Activated CD4-positive, alpha-beta memory T cell treated with anti-CD3 and anti-CD28 coated beads, Interleukin-2, amount 10 ng/mL, durations not matched to agents 7 days and 5 days (primary cell): ENCODE results near the gene YBX1. TPM values are rescaled to one million over a fixed set of nuclear protein-coding genes. Genes with fewer than 3 reads are reported as not detected.

Experiments used
- CTCF ChIA-PET: fragments of 350-600 bp; sonication (Branson Sonifier 250); formaldehyde crosslinking; loops from one replicate; lab custom pipeline; 2021; ENCODE audit warnings: antibody characterized with exemption, inconsistent platforms; lab: Charles Lee
- POLR2A ChIA-PET: fragments of 350-600 bp; sonication (Branson Sonifier 250); formaldehyde crosslinking; loops from one replicate; lab custom pipeline; 2021; ENCODE audit warnings: antibody characterized with exemption; lab: Charles Lee
- DNase-seq: peaks from one replicate; pipeline ENCODE4 v3.0.0-alpha.2; 2020
- H3K27ac Mint-ChIP-seq: one replicate; pipeline ENCODE4 v1.8.0; 2021; ENCODE audit warnings: mild to moderate bottlenecking, mixed read lengths
- H3K27me3 Mint-ChIP-seq: one replicate; pipeline ENCODE4 v1.8.0; 2021; ENCODE audit warnings: mixed read lengths
- H3K36me3 Mint-ChIP-seq: one replicate; pipeline ENCODE4 v1.8.0; 2021; ENCODE audit warnings: low read depth, mixed read lengths
- H3K4me1 Mint-ChIP-seq: one replicate; pipeline ENCODE4 v1.8.0; 2021; ENCODE audit warnings: mixed read lengths
- H3K4me3 Mint-ChIP-seq: one replicate; pipeline ENCODE4 v1.8.0; 2021; ENCODE audit warnings: mild to moderate bottlenecking, mixed read lengths
- H3K9me3 Mint-ChIP-seq: one replicate; pipeline ENCODE4 v1.8.0; 2021; ENCODE audit warnings: mixed read lengths
- total RNA-seq, 2 experiments: library from RNA; stranded (reverse); gene quantifications; one replicate each; pipeline ENCODE4 v1.2.3, GENCODE V29; 2021

YBX1 gene
- total RNA-seq, 2 experiments from 2014 or later: 575 to 580 TPM

DNA sequence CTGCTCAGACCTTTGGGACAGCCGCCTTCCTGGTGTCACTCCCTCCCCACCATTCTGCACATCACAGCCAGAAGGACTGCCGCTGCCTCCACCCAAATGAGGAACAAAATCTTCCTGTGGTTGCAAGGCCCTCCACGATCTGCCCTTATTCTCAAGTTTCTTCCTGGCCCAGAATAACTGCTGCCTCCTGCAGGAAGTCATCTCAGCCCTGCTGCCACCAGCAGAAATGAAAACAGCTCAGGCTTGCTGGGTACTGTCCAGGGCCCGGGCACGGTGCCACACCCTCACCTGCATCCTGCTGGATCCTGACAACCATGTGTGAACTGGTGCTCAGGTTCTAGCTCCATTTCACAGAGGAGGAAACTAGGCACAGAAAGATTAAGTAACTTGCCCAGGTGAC, 55.0 kb downstream of the YBX1 start:
- no peak for DNase-seq
- ChIA-PET POLR2A (interaction anchor here (1.3 kb wide), 1 partner anchor 30 kb away, joined by 4 read pairs; the partner anchor contains the start of genes C1orf50 and P3H1), CTCF (interaction anchor here (0.5 to 0.8 kb wide), 2 partner anchors 10 to 12 kb away, joined by 3 read pairs; no protein-coding TSS in a partner anchor)
- H3K27me3 Mint-ChIP-seq: no peaks in the 10 kb centered on the region
- no peak overlapping the region for H3K27ac Mint-ChIP-seq
- H3K4me1 Mint-ChIP-seq: peaks cover 9% of the 10 kb centered on the region
- H3K4me3 Mint-ChIP-seq: no peak overlapping the region
- no peaks in the 10 kb centered on the region for H3K36me3 Mint-ChIP-seq
- no peaks in the 10 kb centered on the region for H3K9me3 Mint-ChIP-seq

DNA sequence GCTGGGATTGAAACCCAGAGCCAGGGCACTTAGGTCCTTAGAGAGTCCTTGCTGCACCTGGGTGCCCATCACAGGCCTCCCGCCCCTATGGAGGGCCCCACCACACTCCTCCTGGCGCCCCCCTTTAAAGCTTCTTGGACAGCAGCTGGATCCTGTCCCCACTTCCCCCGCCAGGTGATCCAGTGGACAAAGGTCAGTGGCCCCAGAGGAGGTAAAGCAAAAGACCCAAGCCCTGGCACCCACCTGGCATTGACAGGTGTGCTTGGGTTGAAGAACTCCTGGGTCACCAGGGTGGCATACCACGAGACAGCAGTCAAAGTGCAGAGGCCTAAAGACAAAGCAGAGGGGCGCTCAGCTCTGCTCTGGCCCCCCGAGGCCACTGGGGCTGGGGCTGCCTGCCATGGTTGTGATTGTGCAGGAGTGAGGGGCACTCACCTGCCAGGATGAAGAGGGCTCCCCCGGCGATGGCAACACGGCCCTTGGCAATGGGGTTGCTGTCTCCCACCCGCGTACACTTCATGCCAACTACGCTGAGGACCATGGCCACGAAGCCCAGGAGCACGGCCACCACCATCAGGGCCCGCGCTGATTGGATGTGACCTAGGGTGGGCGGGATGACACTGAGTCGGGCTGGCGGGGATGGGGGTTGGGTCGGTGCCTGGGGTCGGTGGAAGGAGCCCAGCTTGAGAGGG, 55.9 kb downstream of the YBX1 start:
- H3K4me1 Mint-ChIP-seq: peaks cover 9% of the 10 kb centered on the region
- H3K27me3 Mint-ChIP-seq: no peaks in the 10 kb centered on the region
- H3K27ac Mint-ChIP-seq: no peak overlapping the region
- H3K4me3 Mint-ChIP-seq: no peak overlapping the region
- H3K9me3 Mint-ChIP-seq: no peaks in the 10 kb centered on the region
- POLR2A ChIA-PET: interaction anchor here (1.3 kb wide), 1 partner anchor 29 kb away, joined by 4 read pairs; the partner anchor contains the start of genes C1orf50 and P3H1
- CTCF ChIA-PET: interaction anchor here (0.8 kb wide), 1 partner anchor 9 kb away, joined by 3 read pairs; no protein-coding TSS in a partner anchor
- H3K36me3 Mint-ChIP-seq: no peaks in the 10 kb centered on the region
- no peak for DNase-seq

DNA sequence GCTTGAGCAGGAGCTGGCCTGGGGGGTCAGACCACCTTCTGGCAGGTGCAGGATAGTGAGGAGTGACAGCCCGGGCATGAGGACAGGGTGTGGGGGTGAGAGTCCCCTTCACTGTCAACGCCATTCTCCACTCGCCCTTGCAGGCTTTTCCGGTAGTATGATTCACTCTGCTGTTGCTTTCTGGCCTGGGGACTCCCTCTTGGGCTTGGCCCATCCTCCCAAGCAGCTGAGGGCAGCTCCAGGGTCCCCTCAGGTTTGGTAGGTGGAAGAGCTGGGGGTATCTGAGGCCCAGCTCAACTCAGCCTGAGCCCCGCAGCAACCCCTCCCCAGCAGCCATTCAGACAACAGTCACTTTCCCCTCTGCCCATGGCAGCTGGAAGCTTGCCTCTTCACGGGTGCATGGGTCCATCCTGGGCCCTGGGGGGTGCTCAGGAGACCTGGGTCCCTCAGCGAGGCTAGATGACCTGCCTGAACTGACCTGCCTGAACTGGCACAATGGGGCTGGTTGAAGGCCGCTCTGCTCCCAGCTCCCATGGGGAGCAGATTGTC, 56.5 kb downstream of the YBX1 start:
- Mint-ChIP-seq H3K36me3 (no peaks in the 10 kb centered on the region), H3K9me3 (no peaks in the 10 kb centered on the region), H3K4me3 (no peak overlapping the region), H3K27ac (no peak overlapping the region), H3K27me3 (no peaks in the 10 kb centered on the region), H3K4me1 (peaks cover 9% of the 10 kb centered on the region)
- POLR2A ChIA-PET: interaction anchor here (0.6 kb wide), 1 partner anchor 11 kb away, joined by 3 read pairs; no protein-coding TSS in a partner anchor
- DNase-seq: no peak
- CTCF ChIA-PET: no interaction called here

DNA sequence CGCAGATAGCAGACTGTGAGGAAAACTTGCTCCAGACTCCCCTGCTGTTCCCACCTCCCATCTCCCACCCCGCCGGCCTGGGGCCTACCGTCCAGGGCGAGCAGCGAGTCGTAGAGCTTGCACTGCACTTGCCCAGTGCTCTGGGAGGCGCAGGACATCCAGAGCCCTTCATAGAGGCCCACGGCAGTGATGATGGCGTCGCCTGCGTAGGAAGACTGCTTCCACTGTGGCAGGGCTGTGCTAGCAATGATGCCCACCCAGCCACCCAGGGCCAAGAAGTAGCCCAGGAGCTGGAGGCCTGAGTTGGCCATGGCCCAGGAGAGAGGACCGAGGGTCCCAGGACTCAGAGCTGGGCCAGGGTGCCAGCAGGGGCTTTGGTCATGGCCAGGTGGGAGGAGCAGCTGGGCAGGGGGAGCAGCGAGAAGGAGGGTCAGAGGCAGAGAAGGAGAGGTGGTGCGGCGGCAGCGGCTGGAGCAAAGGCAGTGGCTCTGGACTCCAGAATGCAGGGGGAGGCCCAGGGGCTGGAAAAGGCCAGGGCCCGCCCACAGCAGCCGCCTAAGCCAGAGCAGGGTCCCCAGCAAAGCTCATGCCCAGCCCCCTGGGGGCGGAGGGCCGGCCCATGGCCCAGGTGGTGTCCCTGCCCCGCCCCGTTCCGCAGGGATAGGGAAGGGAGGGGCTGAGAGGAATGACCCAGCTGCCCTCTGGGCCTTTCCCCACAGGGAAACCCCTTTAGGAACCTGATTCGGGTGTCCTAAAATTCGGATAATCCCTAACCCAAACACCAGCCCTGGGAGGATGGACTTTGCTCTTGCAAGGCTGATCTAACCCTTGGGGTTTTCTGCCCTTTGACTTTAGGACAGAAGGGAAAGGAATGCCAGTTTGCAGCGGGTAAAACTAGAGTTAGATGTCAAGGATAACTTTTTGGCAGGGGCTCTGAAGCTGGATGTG, 57.8 kb downstream of the YBX1 start, which contains the start of gene CLDN19:
Gene CLDN19, minus strand, starts transcription at position 484 of the 948 bp plus-strand sequence. Its CDS starts 173 bp downstream, at position 311.
- Mint-ChIP-seq H3K9me3 (no peaks in the 10 kb centered on the region), H3K36me3 (no peaks in the 10 kb centered on the region), H3K27ac (no peak within 1 kb of the TSS), H3K27me3 (no peaks in the 10 kb centered on the region), H3K4me3 (no peak within 1 kb of the TSS), H3K4me1 (peaks cover 9% of the 10 kb centered on the region)
- no peak for DNase-seq
- CTCF ChIA-PET: no interaction called here
- POLR2A ChIA-PET: interaction anchor here (0.8 kb wide), 1 partner anchor 26 kb away, joined by 3 read pairs; no protein-coding TSS in a partner anchor

DNA sequence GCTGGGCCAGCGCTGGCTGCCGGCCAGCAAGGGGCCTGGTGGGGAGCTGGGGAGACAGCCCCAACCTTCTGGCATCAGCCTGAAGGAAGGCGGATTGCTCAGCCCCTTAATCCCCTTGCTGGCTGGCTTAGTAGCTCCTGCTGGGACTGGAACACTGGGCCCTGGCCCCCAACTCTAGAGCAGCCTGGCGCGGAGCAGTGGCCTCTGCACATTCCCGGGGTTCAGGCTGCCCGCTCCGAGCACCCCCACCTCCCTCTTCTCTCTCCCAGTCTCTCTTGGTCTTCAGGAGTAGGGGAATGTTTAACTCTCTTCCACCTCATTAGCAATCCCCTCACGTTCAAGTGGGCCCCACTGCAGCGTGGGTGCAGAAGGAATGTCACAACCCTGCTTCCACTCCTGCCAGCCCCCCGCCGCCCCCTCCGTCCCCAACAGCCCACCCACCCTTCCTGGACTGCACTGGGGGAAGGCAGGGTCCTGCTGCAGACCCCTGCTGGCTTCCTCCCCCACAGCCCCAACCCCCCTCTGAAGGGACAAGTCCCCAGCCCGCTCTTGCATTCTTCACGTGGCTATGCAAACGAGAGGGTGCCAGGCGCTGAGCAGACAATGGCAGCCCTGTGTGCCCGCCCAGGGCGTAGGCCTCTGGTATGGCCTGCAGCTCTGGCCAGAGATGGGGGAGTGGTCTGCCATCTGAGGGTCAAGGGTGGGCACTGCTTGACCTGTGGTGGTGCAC, 58.8 kb downstream of the YBX1 start:
- Mint-ChIP-seq H3K9me3 (no peaks in the 10 kb centered on the region), H3K27ac (no peak overlapping the region), H3K27me3 (no peaks in the 10 kb centered on the region), H3K36me3 (peaks cover 3% of the 10 kb centered on the region), H3K4me1 (peaks cover 9% of the 10 kb centered on the region), H3K4me3 (no peak overlapping the region)
- no peak for DNase-seq
- POLR2A ChIA-PET: interaction anchor here (0.8 kb wide), 1 partner anchor 25 kb away, joined by 3 read pairs; no protein-coding TSS in a partner anchor
- CTCF ChIA-PET: no interaction called here

DNA sequence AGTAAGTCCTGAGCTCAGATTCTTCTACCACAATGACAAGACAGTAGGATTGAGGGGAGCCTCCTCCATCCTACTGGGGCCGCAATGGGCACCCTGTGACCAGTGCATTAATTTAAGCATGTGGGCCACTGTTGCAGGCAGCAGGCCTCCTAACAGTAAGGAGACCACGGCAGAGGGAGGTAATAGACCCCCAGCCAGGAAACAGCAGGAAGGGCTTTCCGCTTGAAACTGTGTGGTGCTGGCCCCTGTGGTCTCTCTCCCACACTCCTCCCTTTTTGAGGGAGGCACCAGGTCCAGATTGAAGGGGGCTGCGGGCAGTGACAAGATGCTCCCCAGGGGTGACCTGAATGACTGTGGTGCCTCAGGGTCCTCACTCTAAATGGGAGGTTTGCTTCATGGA, 59.5 kb downstream of the YBX1 start:
- peaks cover 7% of the 10 kb centered on the region for H3K4me1 Mint-ChIP-seq
- H3K36me3 Mint-ChIP-seq: peaks cover 3% of the 10 kb centered on the region
- H3K9me3 Mint-ChIP-seq: no peaks in the 10 kb centered on the region
- no peak overlapping the region for H3K27ac Mint-ChIP-seq
- CTCF ChIA-PET: no interaction called here
- POLR2A ChIA-PET: no interaction called here
- DNase-seq: no peak
- H3K27me3 Mint-ChIP-seq: no peaks in the 10 kb centered on the region
- no peak overlapping the region for H3K4me3 Mint-ChIP-seq

DNA sequence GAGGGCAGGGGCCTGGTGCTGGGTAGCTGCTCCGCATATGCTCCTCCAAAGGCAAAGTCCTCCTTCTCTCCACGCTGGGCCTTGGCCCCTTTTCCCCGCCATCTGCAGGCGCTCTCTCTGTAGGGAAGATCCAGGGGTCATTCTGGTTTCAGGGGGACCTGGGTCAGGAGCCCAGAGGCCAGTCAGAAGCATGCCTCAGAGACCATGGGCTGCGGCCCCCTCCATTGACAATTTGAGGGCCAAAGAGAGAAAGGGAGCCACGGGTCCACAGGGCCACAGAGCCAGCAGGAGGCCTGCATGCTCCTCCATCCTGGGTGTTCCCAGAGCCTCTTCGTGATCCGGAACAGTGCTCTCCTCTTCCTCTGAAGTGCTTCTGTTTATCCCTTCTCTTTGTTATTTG, 59.9 kb downstream of the YBX1 start:
- H3K4me1 Mint-ChIP-seq: peaks cover 3% of the 10 kb centered on the region
- CTCF ChIA-PET: interaction anchor here (1.1 kb wide), 1 partner anchor 164 kb away, joined by 3 read pairs; no protein-coding TSS in a partner anchor

DNA sequence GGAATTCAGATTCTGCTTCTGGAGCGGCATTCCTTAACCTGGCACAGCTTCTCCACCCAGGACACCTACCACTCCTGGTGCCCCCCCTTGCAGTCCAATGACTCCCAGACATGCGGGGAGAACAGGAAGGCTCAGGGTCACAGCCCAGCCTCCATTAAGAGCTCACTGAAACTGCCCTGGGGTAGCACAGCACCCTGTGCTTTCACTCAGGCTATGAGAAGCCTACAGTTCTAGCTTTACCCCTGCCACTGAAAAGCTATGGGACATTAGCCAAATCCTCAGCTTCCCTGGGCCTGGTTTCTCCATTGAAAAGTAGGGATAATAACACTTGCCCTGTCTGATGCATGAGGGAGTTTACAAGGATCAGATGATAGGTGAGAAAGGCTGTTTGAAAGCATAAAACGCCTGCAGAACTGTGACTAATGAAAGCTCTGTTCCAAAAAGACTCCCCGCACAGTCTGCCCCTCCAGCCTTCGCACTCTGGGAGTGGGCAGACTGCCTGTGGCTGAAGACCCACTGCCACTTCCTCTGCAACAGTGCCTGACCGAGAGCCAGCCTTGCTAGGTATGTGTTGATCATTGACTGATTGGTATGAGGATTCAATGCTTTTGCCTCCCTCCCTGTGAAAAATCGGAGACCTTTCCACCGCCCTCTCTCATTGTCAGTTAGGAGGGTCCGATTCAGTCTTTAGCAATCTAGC, 60.5 kb downstream of the YBX1 start:
- Mint-ChIP-seq H3K9me3 (no peaks in the 10 kb centered on the region), H3K4me3 (no peak overlapping the region), H3K36me3 (peaks cover 3% of the 10 kb centered on the region), H3K27ac (no peak overlapping the region), H3K4me1 (no peaks in the 10 kb centered on the region), H3K27me3 (no peaks in the 10 kb centered on the region)
- DNase-seq: no peak
- ChIA-PET POLR2A (interaction anchor here (1.0 to 1.3 kb wide), 2 partner anchors 10 to 24 kb away, joined by 3 read pairs; partner anchors contain the start of genes C1orf50 and P3H1), CTCF (interaction anchor here (1.1 kb wide), 1 partner anchor 165 kb away, joined by 3 read pairs; no protein-coding TSS in a partner anchor)

More for the DNA sequence above, 59.9 kb downstream of the YBX1 start:
- Mint-ChIP-seq H3K27ac (no peak overlapping the region), H3K36me3 (peaks cover 3% of the 10 kb centered on the region), H3K27me3 (no peaks in the 10 kb centered on the region), H3K9me3 (no peaks in the 10 kb centered on the region), H3K4me3 (no peak overlapping the region)
- POLR2A ChIA-PET: interaction anchor here (1.3 kb wide), 1 partner anchor 25 kb away, joined by 3 read pairs; the partner anchor contains the start of genes C1orf50 and P3H1
- no peak for DNase-seq

DNA sequence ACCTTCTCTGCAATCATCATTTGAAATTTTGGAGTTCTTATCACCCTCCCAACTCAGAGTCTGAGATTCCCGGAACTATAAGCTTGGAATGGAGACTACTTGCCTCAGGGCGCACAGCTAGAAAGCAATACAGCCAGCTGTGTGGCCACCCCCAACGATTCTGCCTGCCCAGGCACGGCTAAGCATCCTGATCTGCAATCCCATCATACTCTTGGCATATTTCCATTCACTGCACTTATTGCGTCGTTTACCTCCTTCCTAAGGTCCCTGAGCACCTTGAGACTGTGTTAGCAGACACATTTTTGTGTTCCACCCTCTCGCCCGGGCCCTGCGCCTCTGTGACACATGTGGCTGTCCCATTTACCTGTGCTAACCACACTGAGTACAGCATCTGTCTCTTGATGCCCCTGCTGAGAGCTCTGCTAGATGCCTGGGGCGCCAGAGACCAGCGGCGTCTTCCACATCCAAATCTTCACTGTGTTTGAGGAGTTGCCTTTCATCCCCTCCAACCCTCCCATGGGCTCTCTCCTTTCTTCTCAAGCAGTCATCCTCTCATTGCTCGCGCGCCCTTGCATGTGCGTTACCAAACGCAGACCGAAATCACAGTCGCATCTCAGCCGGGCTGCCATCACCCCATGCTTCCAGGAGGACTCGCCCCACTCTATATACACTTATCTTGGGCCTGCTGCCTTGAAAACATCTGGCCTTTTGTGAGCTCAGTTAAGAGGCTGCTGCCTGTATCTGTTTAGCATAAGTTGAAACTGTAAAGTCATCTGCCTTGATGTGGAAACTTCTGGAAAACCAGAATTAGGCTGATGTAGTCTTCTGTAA, 61.3 kb downstream of the YBX1 start:
- H3K36me3 Mint-ChIP-seq: peaks cover 10% of the 10 kb centered on the region
- no peak overlapping the region for H3K4me3 Mint-ChIP-seq
- no peaks in the 10 kb centered on the region for H3K4me1 Mint-ChIP-seq
- POLR2A ChIA-PET: interaction anchor here (1.0 to 1.3 kb wide), 2 partner anchors 9 to 23 kb away, joined by 3 read pairs; partner anchors contain the start of genes C1orf50 and P3H1
- H3K27ac Mint-ChIP-seq: no peak overlapping the region
- DNase-seq: no peak
- CTCF ChIA-PET: interaction anchor here (1.1 kb wide), 1 partner anchor 165 kb away, joined by 3 read pairs; no protein-coding TSS in a partner anchor
- no peaks in the 10 kb centered on the region for H3K27me3 Mint-ChIP-seq
- H3K9me3 Mint-ChIP-seq: no peaks in the 10 kb centered on the region

DNA sequence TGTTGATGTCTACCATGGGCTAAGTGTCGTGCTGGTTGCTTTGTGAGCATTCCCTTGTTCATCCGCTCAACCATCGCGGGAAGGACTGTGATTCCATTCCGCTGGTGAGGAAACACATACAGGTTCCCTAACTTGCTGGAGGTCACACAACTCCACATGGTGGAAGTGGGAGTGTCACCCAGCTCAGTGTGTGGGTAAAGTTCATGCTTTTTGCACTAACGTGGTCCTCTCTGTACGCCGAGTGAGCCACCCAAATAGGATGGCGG, 61.9 kb downstream of the YBX1 start:
- POLR2A ChIA-PET: interaction anchor here (1.0 kb wide), 1 partner anchor 8 kb away, joined by 3 read pairs; no protein-coding TSS in a partner anchor
- Mint-ChIP-seq H3K4me1 (no peaks in the 10 kb centered on the region), H3K9me3 (no peaks in the 10 kb centered on the region), H3K27me3 (no peaks in the 10 kb centered on the region), H3K36me3 (peaks cover 13% of the 10 kb centered on the region), H3K4me3 (no peak overlapping the region), H3K27ac (no peak overlapping the region)
- CTCF ChIA-PET: no interaction called here
- no peak for DNase-seq

DNA sequence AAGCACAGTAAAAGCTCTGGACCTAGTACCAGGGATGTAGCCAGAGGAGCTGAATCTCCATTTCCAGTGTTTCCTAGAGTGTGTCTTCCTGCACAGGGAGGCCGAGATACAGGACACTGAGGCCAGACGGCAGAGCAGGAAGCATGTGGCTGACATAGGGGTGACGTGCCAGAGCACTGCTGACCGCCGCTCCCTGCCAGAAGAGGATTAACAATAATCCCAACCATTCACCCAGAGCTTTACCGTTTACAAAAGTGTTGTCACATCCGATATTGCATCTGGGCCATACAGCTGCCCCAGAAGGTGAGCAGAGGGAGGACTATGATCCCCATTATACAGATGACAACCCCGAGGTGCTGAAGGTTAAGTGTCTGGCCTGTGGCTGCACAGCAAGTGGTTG, 63.6 kb downstream of the YBX1 start:
- CTCF ChIA-PET: interaction anchor here (0.6 to 1.2 kb wide), 3 partner anchors 12 to 161 kb away, joined by 3 to 4 read pairs (median 3); no protein-coding TSS in a partner anchor
- H3K27ac Mint-ChIP-seq: no peak overlapping the region
- no peak overlapping the region for H3K4me3 Mint-ChIP-seq
- H3K36me3 Mint-ChIP-seq: peaks cover 25% of the 10 kb centered on the region
- POLR2A ChIA-PET: no interaction called here
- no peak for DNase-seq
- H3K4me1 Mint-ChIP-seq: no peaks in the 10 kb centered on the region
- no peaks in the 10 kb centered on the region for H3K27me3 Mint-ChIP-seq
- no peaks in the 10 kb centered on the region for H3K9me3 Mint-ChIP-seq
